Gastroesophageal sphincter (tissue), 4 donors: Measurements from ENCODE around the gene MYZAP. TPM values are rescaled to one million over a fixed set of nuclear protein-coding genes. Genes with fewer than 3 reads are reported as not detected.

Experiments
- ATAC-seq: fragments of 150-250 bp; one replicate; pipeline ENCODE4 v1.9.1; 2016; ENCODE audit warnings: mild to moderate bottlenecking, moderate library complexity
- H3K27ac ChIP-seq, 4 donors: fragments of 200-600 bp; sonication (generic) in 3 of 4; 1 replicate in 3 of 4; 2 replicates in 1 of 4; pipeline ENCODE4 v1.5.1; 2016 to 2019
- H3K27me3 ChIP-seq: fragments of 200-600 bp; sonication (generic); one replicate; pipeline ENCODE4 v1.5.1; 2019
- H3K36me3 ChIP-seq, 2 donors: fragments of 200-600 bp; sonication (generic); one replicate each; pipeline ENCODE4 v1.5.1; 2019; ENCODE audit warnings: control low read depth in 1 of 2
- H3K4me1 ChIP-seq, 3 donors: fragments of 200-600 bp; sonication (generic); 1 replicate in 2 of 3; 2 replicates in 1 of 3; pipeline ENCODE4 v1.5.1; 2016 to 2019; ENCODE audit warnings: control low read depth in 2 of 3
- H3K4me3 ChIP-seq, 2 donors: fragments of 200-600 bp; sonication (generic); one replicate each; pipeline ENCODE4 v1.5.1; 2019; ENCODE audit warnings: mild to moderate bottlenecking in 1 of 2, moderate library complexity in 1 of 2
- H3K9me3 ChIP-seq, 3 donors: fragments of 200-600 bp; sonication (generic); one replicate each; pipeline ENCODE4 v1.5.1; 2017 to 2019; ENCODE audit warnings: control low read depth in 2 of 3
- CTCF ChIP-seq, 4 experiments: fragments of 200-600 bp in 2 of 4; fragments of 450-650 bp in 2 of 4; sonication (generic) in 1 of 4; IDR thresholded peaks; one replicate each; pipeline ENCODE4 v1.5.1; 2017 to 2019; ENCODE audit warnings: antibody characterized with exemption in 4 of 4, mild to moderate bottlenecking in 2 of 4, moderate library complexity in 2 of 4
- EP300 ChIP-seq: sonication (generic); formaldehyde crosslinking; IDR thresholded peaks from one replicate; pipeline ENCODE4 v1.6.1; 2017; ENCODE audit warnings: antibody characterized with exemption, mild to moderate bottlenecking
- POLR2A ChIP-seq, 2 donors: fragments of 450-650 bp; IDR thresholded peaks; one replicate each; pipeline ENCODE4 v1.6.1; 2017; ENCODE audit warnings: antibody characterized with exemption in 2 of 2, mild to moderate bottlenecking in 2 of 2, moderate library complexity in 1 of 2
- POLR2AphosphoS5 ChIP-seq: sonication (generic); formaldehyde crosslinking; IDR thresholded peaks from one replicate; pipeline ENCODE4 v1.6.1; 2017; ENCODE audit warnings: antibody characterized with exemption
- WGBS, 2 donors: methylation state at CpG; one replicate each; pipeline ENCODE4 v1.1.5; 2018; ENCODE audit warnings: low coverage in 1 of 2; 5-methylcytosine and 5-hydroxymethylcytosine counted together
- total RNA-seq, 4 donors: library from RNA; depleted of rRNA; stranded (reverse); fragments of >200 nt; gene quantifications; one replicate each; pipeline ENCODE4 v1.1.0, GENCODE V29; 2016

MYZAP gene
- total RNA-seq, 4 donors from 2014 or later = 13.6 to 299 (median 190) TPM

DNA sequence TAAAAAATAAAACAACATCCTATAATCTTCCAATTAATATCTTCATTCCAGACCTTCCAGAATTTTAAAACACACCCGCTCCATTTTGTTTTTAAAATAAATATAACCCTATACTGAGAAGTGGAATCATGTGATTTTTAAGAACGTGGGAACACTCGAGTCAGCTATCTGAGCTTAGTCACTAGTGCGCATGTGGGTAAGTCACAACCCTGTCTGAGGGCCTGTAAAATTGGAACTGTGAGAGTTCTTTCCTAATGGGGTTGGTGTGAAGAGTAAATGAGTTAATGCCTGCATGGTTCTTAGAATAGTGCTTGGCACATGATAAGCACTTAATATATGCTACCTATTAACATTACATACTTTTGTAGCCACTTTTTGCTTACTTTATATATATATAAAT lies 95.0 kb downstream of the MYZAP start:
- ATAC-seq = peak; percentile 42
- no peak overlapping the region for H3K4me3 ChIP-seq
- peaks cover 2 to 41% (median 4%) of the 10 kb centered on the region in 3 donors for H3K4me1 ChIP-seq
- WGBS, 2 donors = 79 to 95% methylated on average over 4 of the region's 4 CpGs
- no peaks in the 10 kb centered on the region for H3K27me3 ChIP-seq
- H3K27ac ChIP-seq = peak overlapping the region; percentile 9 to 83 (median 52)
- TF ChIP-seq EP300 (no peak), POLR2AphosphoS5 (no peak), POLR2A (IDR thresholded peaks at IDR 0.05) (no peak), CTCF (IDR thresholded peaks at IDR 0.05) (no peak)
- no peaks in the 10 kb centered on the region for H3K36me3 ChIP-seq
- H3K9me3 ChIP-seq = no peaks in the 10 kb centered on the region

DNA sequence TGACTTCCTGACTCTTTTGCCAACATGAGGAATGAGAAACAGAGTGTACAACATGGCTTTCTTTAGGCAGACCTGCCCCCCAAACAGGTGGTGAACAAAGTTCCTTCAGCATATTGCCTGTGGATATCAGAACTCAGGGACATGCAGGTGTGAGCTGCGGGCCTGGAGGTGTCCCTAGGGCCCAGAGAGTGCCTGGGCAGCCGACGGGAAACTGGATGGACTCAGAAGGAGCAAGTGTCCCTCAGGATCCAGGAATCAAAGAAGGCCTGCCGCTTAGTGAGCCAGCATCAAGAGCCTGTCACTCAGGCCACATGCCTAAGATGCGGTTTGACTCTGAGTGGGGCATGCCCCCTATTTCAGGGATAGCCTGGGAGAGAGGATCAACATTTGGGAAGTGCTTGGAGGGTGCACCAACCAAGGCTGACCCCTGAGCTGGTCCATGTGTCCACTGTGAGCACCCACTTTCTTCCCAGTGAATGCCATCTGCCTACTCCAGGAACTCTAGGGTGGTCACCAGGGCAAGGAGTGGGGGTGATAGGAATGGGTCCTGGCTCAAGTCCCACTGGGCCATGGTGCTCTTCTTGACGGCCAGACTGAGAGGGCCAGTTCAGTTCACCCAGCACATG lies 98.8 kb downstream of the MYZAP start:
- Histone ChIP-seq H3K4me1 (peaks cover 0 to 17% (median 2%) of the 10 kb centered on the region in 3 donors), H3K27me3 (no peaks in the 10 kb centered on the region), H3K9me3 (no peaks in the 10 kb centered on the region), H3K4me3 (no peak overlapping the region), H3K36me3 (no peaks in the 10 kb centered on the region), H3K27ac (peak overlapping the region in 2 of 4 donors; percentile 4 to 14)
- TF ChIP-seq EP300 (no peak), POLR2A (IDR thresholded peaks at IDR 0.05) (no peak), CTCF (IDR thresholded peaks at IDR 0.05) (no peak), POLR2AphosphoS5 (no peak)
- WGBS, 2 donors = 90% methylated on average over 2 of the region's 6 CpGs; no CpG with 5 or more reads in 1 of the 2 donors
- ATAC-seq = peak; percentile 31

GRCh38 chr15:57691082-57691481 lies 99.4 kb downstream of the MYZAP start:
- Histone ChIP-seq H3K9me3 (no peaks in the 10 kb centered on the region), H3K4me3 (no peak overlapping the region), H3K27ac (peak overlapping the region in 1 of 4 donors; percentile 14), H3K36me3 (no peaks in the 10 kb centered on the region), H3K27me3 (no peaks in the 10 kb centered on the region), H3K4me1 (peaks cover 0 to 11% (median 0%) of the 10 kb centered on the region in 3 donors)
- TF ChIP-seq POLR2A (IDR thresholded peaks at IDR 0.05) (no peak), POLR2AphosphoS5 (no peak), EP300 (no peak), CTCF (IDR thresholded peaks at IDR 0.05) (no peak)
- ATAC-seq = no peak
- WGBS, 2 donors = 25 to 60% methylated on average over 1 of the region's 1 CpG

DNA sequence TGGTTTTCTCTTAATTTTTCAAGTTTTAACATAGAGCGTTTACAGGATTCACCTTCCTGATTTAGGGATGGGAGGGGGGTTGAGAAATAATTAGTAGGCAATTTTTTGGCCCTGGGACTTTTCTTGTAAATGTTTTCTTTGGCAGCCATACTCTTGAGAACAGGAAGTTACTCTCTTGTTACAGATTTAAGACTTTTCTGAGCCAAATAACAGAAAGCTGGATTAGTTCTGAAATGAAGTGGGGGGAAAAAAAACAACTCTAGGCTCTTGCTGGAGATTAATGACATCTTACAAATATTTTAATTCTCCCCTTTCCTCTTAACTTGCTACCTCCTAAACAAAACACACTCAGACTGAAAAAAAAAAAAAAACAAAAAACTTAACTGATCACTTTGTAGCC lies 101.0 kb downstream of the MYZAP start:
- no peak overlapping the region for H3K4me3 ChIP-seq
- H3K4me1 ChIP-seq = peaks cover 0 to 10% (median 0%) of the 10 kb centered on the region in 3 donors
- no peak for TF ChIP-seq POLR2AphosphoS5
- no peak for TF ChIP-seq POLR2A (IDR thresholded peaks at IDR 0.05)
- no peak for TF ChIP-seq EP300
- TF ChIP-seq CTCF (IDR thresholded peaks at IDR 0.05) = no peak
- WGBS, 2 donors = 36 to 58% methylated on average over 1 of the region's 1 CpG
- H3K9me3 ChIP-seq = no peaks in the 10 kb centered on the region
- no peak for ATAC-seq
- H3K27me3 ChIP-seq = no peaks in the 10 kb centered on the region
- H3K27ac ChIP-seq = peak overlapping the region in 1 of 4 donors; percentile 0
- H3K36me3 ChIP-seq = no peaks in the 10 kb centered on the region

- TF ChIP-seq POLR2AphosphoS5 (no peak), EP300 (no peak), CTCF (IDR thresholded peaks at IDR 0.05) (no peak), POLR2A (IDR thresholded peaks at IDR 0.05) (no peak)
- H3K9me3 ChIP-seq = no peaks in the 10 kb centered on the region
- 30 to 88% methylated on average over 1 of the region's 1 CpG for WGBS, 2 donors
- no peaks in the 10 kb centered on the region for H3K36me3 ChIP-seq
- no peak overlapping the region for H3K4me3 ChIP-seq
- H3K4me1 ChIP-seq = peaks cover 0 to 10% (median 0%) of the 10 kb centered on the region in 3 donors
- no peak overlapping the region for H3K27ac ChIP-seq
- no peaks in the 10 kb centered on the region for H3K27me3 ChIP-seq
- ATAC-seq = no peak
Measured at GRCh38 chr15:57694279-57694678, 102.6 kb downstream of the MYZAP start.
